ENCODE data around the gene RALGAPA2. TPM values are rescaled to one million over a fixed set of nuclear protein-coding genes. Genes with fewer than 3 reads are reported as not detected.

Gene RALGAPA2
- total RNA-seq, 1 donor from 2014 or later: 24.8 TPM

GRCh38 chr20:20628314-20628713 lies 84.1 kb downstream of the RALGAPA2 start:
- H3K4me3 ChIP-seq (ENCODE audit: low read depth, low read length): no peak overlapping the region
- H3K36me3 ChIP-seq (ENCODE audit: control insufficient read depth, insufficient read depth, low read length): no peaks in the 10 kb centered on the region
- H3K27me3 ChIP-seq (ENCODE audit: control insufficient read depth, insufficient read depth, low read length): no peaks in the 10 kb centered on the region
- DNase-seq (ENCODE audit: low read depth): no peak
- TF ChIP-seq CTCF (IDR thresholded peaks at IDR 0.05; ENCODE audit: insufficient read depth, low read length, poor library complexity, severe bottlenecking): no peak

DNA sequence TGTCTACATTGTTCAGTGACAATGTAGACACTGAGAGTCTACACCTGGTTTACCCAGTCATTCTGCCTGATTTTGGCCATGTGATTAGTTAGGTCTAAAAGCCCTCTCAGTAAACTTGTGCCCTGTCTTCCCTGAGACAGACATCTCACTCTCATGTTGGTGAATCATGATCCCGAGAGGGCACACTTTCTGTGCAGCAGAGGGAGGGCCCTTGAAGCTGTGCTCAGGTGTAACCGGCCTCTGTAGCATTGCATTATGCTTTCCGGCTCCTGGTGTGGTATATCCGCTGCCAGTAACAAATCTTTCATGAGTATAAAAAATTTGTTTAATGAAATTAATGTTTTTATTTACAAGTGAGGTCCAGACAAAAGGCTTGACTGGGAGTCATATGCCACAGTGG lies 85.0 kb downstream of the RALGAPA2 start:
- H3K36me3 ChIP-seq (ENCODE audit: control insufficient read depth, insufficient read depth, low read length): no peaks in the 10 kb centered on the region
- no peak overlapping the region for H3K4me3 ChIP-seq (ENCODE audit: low read depth, low read length)
- no peaks in the 10 kb centered on the region for H3K27me3 ChIP-seq (ENCODE audit: control insufficient read depth, insufficient read depth, low read length)
- DNase-seq (ENCODE audit: low read depth): no peak
- TF ChIP-seq CTCF (IDR thresholded peaks at IDR 0.05; ENCODE audit: insufficient read depth, low read length, poor library complexity, severe bottlenecking): no peak

DNA sequence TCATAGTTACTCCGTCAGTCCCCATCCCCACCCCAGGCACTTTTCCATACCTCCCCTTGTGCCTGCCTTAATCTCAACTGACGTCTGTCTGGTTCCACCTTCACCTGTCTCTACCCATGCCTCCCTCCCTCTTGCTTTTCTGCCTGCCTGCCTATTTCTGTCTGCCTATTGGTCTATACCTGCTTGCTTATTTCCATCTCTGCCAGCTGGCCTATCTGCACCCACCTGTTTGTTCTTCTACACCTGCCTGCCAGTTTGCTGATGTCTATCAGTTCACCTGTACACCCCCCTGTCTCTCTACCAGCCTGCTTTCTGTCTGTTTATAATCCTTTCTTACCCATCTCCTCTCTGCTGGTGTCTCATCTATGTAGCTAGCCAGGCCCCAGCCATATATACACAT lies 87.5 kb downstream of the RALGAPA2 start:
- no peak for DNase-seq (ENCODE audit: low read depth)
- TF ChIP-seq CTCF (IDR thresholded peaks at IDR 0.05; ENCODE audit: insufficient read depth, low read length, poor library complexity, severe bottlenecking): no peak
- no peak overlapping the region for H3K4me3 ChIP-seq (ENCODE audit: low read depth, low read length)
- H3K36me3 ChIP-seq (ENCODE audit: control insufficient read depth, insufficient read depth, low read length): no peaks in the 10 kb centered on the region
- no peaks in the 10 kb centered on the region for H3K27me3 ChIP-seq (ENCODE audit: control insufficient read depth, insufficient read depth, low read length)

GRCh38 chr20:20621195-20621594 lies 91.2 kb downstream of the RALGAPA2 start:
- no peak for TF ChIP-seq CTCF (IDR thresholded peaks at IDR 0.05; ENCODE audit: insufficient read depth, low read length, poor library complexity, severe bottlenecking)
- Histone ChIP-seq H3K27me3 (ENCODE audit: control insufficient read depth, insufficient read depth, low read length) (no peaks in the 10 kb centered on the region), H3K4me3 (ENCODE audit: low read depth, low read length) (no peak overlapping the region), H3K36me3 (ENCODE audit: control insufficient read depth, insufficient read depth, low read length) (no peaks in the 10 kb centered on the region)
- DNase-seq (ENCODE audit: low read depth): no peak

DNA sequence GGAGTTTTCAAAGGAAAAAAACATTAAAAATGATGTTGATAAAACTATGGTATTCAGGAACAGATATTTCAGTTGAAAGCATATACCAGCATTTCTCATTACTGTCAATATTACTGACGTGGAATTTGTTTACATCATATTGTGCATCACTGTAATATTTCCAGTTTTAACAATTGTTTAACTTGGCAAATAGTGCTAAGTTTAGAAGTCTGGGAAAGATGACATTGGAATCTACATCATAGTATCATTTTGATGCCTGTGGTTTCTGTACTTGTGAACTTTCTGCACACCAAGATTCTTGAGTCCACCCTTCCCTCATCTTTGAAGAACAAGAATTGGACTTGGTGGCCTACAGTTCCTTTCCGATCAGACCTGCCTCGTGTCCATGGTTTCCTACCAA lies 98.1 kb downstream of the RALGAPA2 start:
- H3K36me3 ChIP-seq (ENCODE audit: control insufficient read depth, insufficient read depth, low read length): no peaks in the 10 kb centered on the region
- TF ChIP-seq CTCF (IDR thresholded peaks at IDR 0.05; ENCODE audit: insufficient read depth, low read length, poor library complexity, severe bottlenecking): no peak
- H3K27me3 ChIP-seq (ENCODE audit: control insufficient read depth, insufficient read depth, low read length): no peaks in the 10 kb centered on the region
- no peak overlapping the region for H3K4me3 ChIP-seq (ENCODE audit: low read depth, low read length)
- no peak for DNase-seq (ENCODE audit: low read depth)

- Histone ChIP-seq H3K27me3 (ENCODE audit: control insufficient read depth, insufficient read depth, low read length) (no peaks in the 10 kb centered on the region), H3K36me3 (ENCODE audit: control insufficient read depth, insufficient read depth, low read length) (no peaks in the 10 kb centered on the region), H3K4me3 (ENCODE audit: low read depth, low read length) (no peak overlapping the region)
- DNase-seq (ENCODE audit: low read depth): no peak
- TF ChIP-seq CTCF (IDR thresholded peaks at IDR 0.05; ENCODE audit: insufficient read depth, low read length, poor library complexity, severe bottlenecking): no peak
Measured at GRCh38 chr20:20612251-20612650, 100.2 kb downstream of the RALGAPA2 start.
